H9 (cell line): ENCODE results near the gene ALKBH7. TPM values are rescaled to one million over a fixed set of nuclear protein-coding genes. Genes with fewer than 3 reads are reported as not detected.

Experiments used
- DNase-seq: peaks from one replicate; pipeline ENCODE4 v3.0.0-alpha.2; 2017
- H2AFZ ChIP-seq: one replicate; pipeline ENCODE4 v1.6.1; 2013; ENCODE audit warnings: mild to moderate bottlenecking, low read length, control low read depth, moderate library complexity
- H2AK5ac ChIP-seq: 2 replicates; pipeline ENCODE4 v1.6.1; 2013; ENCODE audit warnings: low read length, control low read depth, mixed read lengths; ENCODE audit not compliant: insufficient read length
- H2BK120ac ChIP-seq: one replicate; pipeline ENCODE4 v1.6.1; 2013; ENCODE audit warnings: low read depth, mild to moderate bottlenecking, low read length, control low read depth, inconsistent platforms; ENCODE audit not compliant: poor library complexity, severe bottlenecking
- H2BK12ac ChIP-seq: 2 replicates; pipeline ENCODE4 v1.6.1; 2013; ENCODE audit warnings: low read length, control low read depth, mixed read lengths, low read depth; ENCODE audit not compliant: insufficient read length
- H2BK15ac ChIP-seq: 2 replicates; pipeline ENCODE4 v1.6.1; 2013; ENCODE audit warnings: low read depth, low read length, control low read depth
- H2BK20ac ChIP-seq: one replicate; pipeline ENCODE4 v1.6.1; 2013; ENCODE audit warnings: low read depth, mild to moderate bottlenecking, low read length, control low read depth, inconsistent platforms; ENCODE audit not compliant: poor library complexity, severe bottlenecking
- H2BK5ac ChIP-seq: 2 replicates; pipeline ENCODE4 v1.6.1; 2013; ENCODE audit warnings: low read length, control low read depth, mixed read lengths; ENCODE audit not compliant: insufficient read length
- H3K14ac ChIP-seq: 2 replicates; pipeline ENCODE4 v1.6.1; 2013; ENCODE audit warnings: low read length, control low read depth; ENCODE audit not compliant: insufficient read depth
- H3K18ac ChIP-seq: 2 replicates; pipeline ENCODE4 v1.6.1; 2013; ENCODE audit warnings: low read depth, mild to moderate bottlenecking, mixed read lengths, low read length, control low read depth; ENCODE audit not compliant: insufficient read length
- H3K23ac ChIP-seq: 2 replicates; pipeline ENCODE4 v1.6.1; 2013; ENCODE audit warnings: low read length, control low read depth, mixed read lengths, low read depth; ENCODE audit not compliant: insufficient read length
- H3K23me2 ChIP-seq: 2 replicates; pipeline ENCODE4 v1.6.1; 2013; ENCODE audit warnings: low read depth, mild to moderate bottlenecking, mixed read lengths, low read length, control low read depth; ENCODE audit not compliant: insufficient read length, poor library complexity, severe bottlenecking
- H3K27ac ChIP-seq: 2 replicates; pipeline ENCODE4 v1.5.1; 2013; ENCODE audit warnings: low read length, control low read depth, mixed read lengths, low read depth; ENCODE audit not compliant: insufficient read length
- H3K27me3 ChIP-seq: 2 replicates; pipeline ENCODE4 v1.6.1; 2013; ENCODE audit warnings: low read length, control low read depth, inconsistent platforms; ENCODE audit not compliant: insufficient read depth
- H3K4ac ChIP-seq: 2 replicates; pipeline ENCODE4 v1.6.1; 2013; ENCODE audit warnings: low read depth, mild to moderate bottlenecking, control low read depth, inconsistent platforms, low read length, moderate library complexity
- H3K4me1 ChIP-seq: 2 replicates; pipeline ENCODE4 v1.6.1; 2013; ENCODE audit warnings: low read length, control low read depth, inconsistent platforms; ENCODE audit not compliant: insufficient read depth
- H3K4me2 ChIP-seq: 2 replicates; pipeline ENCODE4 v1.6.1; 2013; ENCODE audit warnings: low read length, control low read depth, mixed read lengths; ENCODE audit not compliant: insufficient read length, insufficient read depth
- H3K56ac ChIP-seq: 2 replicates; pipeline ENCODE4 v1.6.1; 2013; ENCODE audit warnings: low read depth, mild to moderate bottlenecking, mixed read lengths, low read length, control low read depth; ENCODE audit not compliant: insufficient read length
- H3K79me1 ChIP-seq: 2 replicates; pipeline ENCODE4 v1.6.1; 2013; ENCODE audit warnings: low read depth, mild to moderate bottlenecking, moderate library complexity, low read length, control low read depth, inconsistent platforms; ENCODE audit not compliant: insufficient read depth, poor library complexity, severe bottlenecking
- H3K79me2 ChIP-seq: 2 replicates; pipeline ENCODE4 v1.6.1; 2013; ENCODE audit warnings: low read length, control low read depth, inconsistent platforms; ENCODE audit not compliant: insufficient read depth
- H3K9ac ChIP-seq: 2 replicates; pipeline ENCODE4 v1.6.1; 2013; ENCODE audit warnings: low read length, control low read depth, mixed read lengths; ENCODE audit not compliant: insufficient read length; ENCODE audit errors: extremely low read depth
- H3K9me3 ChIP-seq: one replicate; pipeline ENCODE4 v1.6.1; 2013; ENCODE audit warnings: low read depth, low read length, inconsistent platforms; ENCODE audit not compliant: control insufficient read depth
- H3T11ph ChIP-seq: one replicate; pipeline ENCODE4 v1.6.1; 2013; ENCODE audit warnings: mild to moderate bottlenecking, low read length, control low read depth, inconsistent platforms
- H4K20me1 ChIP-seq: one replicate; pipeline ENCODE4 v1.6.1; 2013; ENCODE audit not compliant: control insufficient read depth, insufficient read length, insufficient read depth
- H4K5ac ChIP-seq: 2 replicates; pipeline ENCODE4 v1.6.1; 2013; ENCODE audit warnings: low read depth, mild to moderate bottlenecking, mixed read lengths, low read length, control low read depth; ENCODE audit not compliant: insufficient read length
- H4K8ac ChIP-seq: replicated peaks from 2 replicates; pipeline ENCODE4 v1.6.1; 2013; ENCODE audit warnings: low read length, control low read depth, mixed read lengths, low read depth; ENCODE audit not compliant: insufficient read length
- H4K91ac ChIP-seq: 2 replicates; pipeline ENCODE4 v1.6.1; 2013; ENCODE audit warnings: low read depth, mild to moderate bottlenecking, moderate library complexity, mixed read lengths, low read length, control low read depth; ENCODE audit not compliant: insufficient read length
- H3K27ac Mint-ChIP-seq, 3 experiments: 2 replicates in 2 of 3; 3 replicates in 1 of 3; pipeline ENCODE4 v1.8.0; 2020 to 2021; ENCODE audit warnings: mixed read lengths in 3 of 3, mild to moderate bottlenecking in 1 of 3, moderate library complexity in 1 of 3
- H3K27me3 Mint-ChIP-seq: 2 replicates; pipeline ENCODE4 v1.8.0; 2021; ENCODE audit warnings: low read depth, mild to moderate bottlenecking, moderate library complexity, mixed read lengths
- H3K36me3 Mint-ChIP-seq, 3 experiments: 2 replicates in 2 of 3; 3 replicates in 1 of 3; pipeline ENCODE4 v1.8.0; 2020 to 2021; ENCODE audit warnings: low read depth in 3 of 3, mixed read lengths in 3 of 3; ENCODE audit not compliant: insufficient read depth in 1 of 3
- H3K4me1 Mint-ChIP-seq, 2 experiments: 2 replicates each; pipeline ENCODE4 v1.8.0; 2020; ENCODE audit warnings: mixed read lengths in 2 of 2
- H3K4me3 Mint-ChIP-seq, 2 experiments: 2 replicates in 1 of 2; 3 replicates in 1 of 2; pipeline ENCODE4 v1.8.0; 2020 to 2021; ENCODE audit warnings: mild to moderate bottlenecking in 2 of 2, mixed read lengths in 2 of 2, moderate library complexity in 1 of 2
- H3K9me3 Mint-ChIP-seq, 2 experiments: 2 replicates in 1 of 2; 3 replicates in 1 of 2; pipeline ENCODE4 v1.8.0; 2020; ENCODE audit warnings: mild to moderate bottlenecking in 2 of 2, mixed read lengths in 2 of 2, moderate library complexity in 1 of 2
- WGBS: extraction: QIAGEN DNeasy Blood & Tissue Kit; methylation state at CpG from one replicate; pipeline ENCODE4 v1.1.7; 2013; ENCODE audit warnings: missing lambda C conversion rate, low lambda C conversion rate, mixed read lengths; ENCODE audit not compliant: insufficient read length; ENCODE audit errors: extremely low coverage; 5-methylcytosine and 5-hydroxymethylcytosine counted together
- total RNA-seq: library from RNA; stranded (reverse); gene quantifications from 2 replicates; pipeline ENCODE4 v1.2.1, GENCODE V29; 2021
- TF ChIP-seq, protein P1 (sequence below): fragments of 200-600 bp; sonication (generic); conservative IDR thresholded peaks from 3 replicates; pipeline ENCODE4 v1.8.0; 2021; ENCODE audit warnings: antibody characterized with exemption, mild to moderate bottlenecking

Gene ALKBH7
- total RNA-seq, 1 experiment from 2014 or later: 85.7 TPM

DNA sequence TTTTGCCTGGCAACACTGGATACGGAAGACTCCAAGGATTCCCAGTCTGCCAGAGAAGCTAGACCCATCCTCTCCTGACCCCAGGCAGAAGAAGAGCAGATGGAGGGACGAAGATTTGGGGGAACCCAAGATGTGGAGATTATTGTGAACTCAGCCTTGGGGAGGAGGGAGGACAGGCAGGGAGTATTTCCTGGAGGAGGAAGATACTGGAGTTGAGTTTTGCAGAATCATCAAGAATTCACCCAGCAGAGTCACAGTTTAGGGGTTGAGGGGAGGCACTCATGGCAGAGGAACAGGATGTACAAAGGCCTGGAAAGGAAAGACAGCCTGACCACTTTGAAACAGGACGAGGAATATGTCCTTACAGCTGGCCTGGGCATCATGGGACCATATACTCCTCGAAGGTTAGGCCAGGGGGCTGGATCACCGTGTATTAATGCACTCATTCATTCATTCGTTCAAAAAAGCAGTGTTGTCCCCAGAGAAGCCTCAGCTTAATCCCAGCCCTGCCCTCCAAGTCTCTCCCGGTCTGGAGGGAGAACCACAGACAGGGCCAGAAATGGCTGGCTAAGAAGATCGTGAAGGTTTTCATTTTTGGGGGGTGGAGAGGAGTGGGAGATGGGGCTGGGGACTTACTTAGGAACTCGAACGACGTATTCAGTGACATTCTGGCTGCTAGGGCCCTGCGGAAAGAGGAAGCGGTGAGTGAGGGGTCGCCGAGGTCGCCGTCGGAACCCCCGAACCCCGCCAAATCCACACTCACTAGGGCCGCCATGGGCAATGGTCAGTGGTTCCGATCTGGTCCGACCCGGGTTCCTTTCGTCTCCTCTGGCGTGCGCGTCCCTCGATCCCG lies 19.9 kb downstream of the ALKBH7 start:
- Histone ChIP-seq H2BK5ac (no peak overlapping the region), H4K8ac (no peak overlapping the region), H4K20me1 (no peaks in the 10 kb centered on the region), H3K56ac (no peak overlapping the region), H4K5ac (no peak overlapping the region), H2BK12ac (no peak overlapping the region), H2AFZ (no peak overlapping the region), H3T11ph (no peak overlapping the region), H3K14ac (no peak overlapping the region; the same call in 1 of the 2 replicates), H2AK5ac (no peak overlapping the region), H3K9me3 (no peaks in the 10 kb centered on the region), H4K91ac (no peak overlapping the region), H3K4me1 (peaks cover 3% of the 10 kb centered on the region; the same call in 1 of the 2 replicates), H3K27ac (no peak overlapping the region), H2BK120ac (no peak overlapping the region), H3K23me2 (peaks cover 6% of the 10 kb centered on the region), H3K4me2 (peak overlapping the region; percentile 90), H2BK15ac (no peak overlapping the region), H3K79me2 (peaks cover 3% of the 10 kb centered on the region; the same call in 1 of the 2 replicates), H3K18ac (no peak overlapping the region), H3K27me3 (no peaks in the 10 kb centered on the region), H3K4ac (no peak overlapping the region), H3K23ac (no peak overlapping the region), H2BK20ac (no peak overlapping the region), H3K79me1 (peaks cover 9% of the 10 kb centered on the region), H3K9ac (peak overlapping the region; percentile 57)
- Mint-ChIP-seq H3K4me1 (peaks cover 18 to 26% of the 10 kb centered on the region in 2 experiments), H3K36me3 (peaks cover 10 to 30% (median 26%) of the 10 kb centered on the region in 3 experiments), H3K27ac (peak overlapping the region; percentile 89 to 98 (median 95); a peak in 5 of 7 replicates), H3K9me3 (no peaks in the 10 kb centered on the region), H3K27me3 (no peaks in the 10 kb centered on the region), H3K4me3 (peak overlapping the region; percentile 97)
- no CpG with 5 or more reads among the region's 30 CpGs for WGBS
- no peak for DNase-seq
- TF ChIP-seq, protein P1, sequence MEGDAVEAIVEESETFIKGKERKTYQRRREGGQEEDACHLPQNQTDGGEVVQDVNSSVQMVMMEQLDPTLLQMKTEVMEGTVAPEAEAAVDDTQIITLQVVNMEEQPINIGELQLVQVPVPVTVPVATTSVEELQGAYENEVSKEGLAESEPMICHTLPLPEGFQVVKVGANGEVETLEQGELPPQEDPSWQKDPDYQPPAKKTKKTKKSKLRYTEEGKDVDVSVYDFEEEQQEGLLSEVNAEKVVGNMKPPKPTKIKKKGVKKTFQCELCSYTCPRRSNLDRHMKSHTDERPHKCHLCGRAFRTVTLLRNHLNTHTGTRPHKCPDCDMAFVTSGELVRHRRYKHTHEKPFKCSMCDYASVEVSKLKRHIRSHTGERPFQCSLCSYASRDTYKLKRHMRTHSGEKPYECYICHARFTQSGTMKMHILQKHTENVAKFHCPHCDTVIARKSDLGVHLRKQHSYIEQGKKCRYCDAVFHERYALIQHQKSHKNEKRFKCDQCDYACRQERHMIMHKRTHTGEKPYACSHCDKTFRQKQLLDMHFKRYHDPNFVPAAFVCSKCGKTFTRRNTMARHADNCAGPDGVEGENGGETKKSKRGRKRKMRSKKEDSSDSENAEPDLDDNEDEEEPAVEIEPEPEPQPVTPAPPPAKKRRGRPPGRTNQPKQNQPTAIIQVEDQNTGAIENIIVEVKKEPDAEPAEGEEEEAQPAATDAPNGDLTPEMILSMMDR: no peak
